ENCODE measurements around the gene LDLRAD3. TPM values are rescaled to one million over a fixed set of nuclear protein-coding genes. Genes with fewer than 3 reads are reported as not detected.
"Not testable (repeated sequence)": the region's sequence is repeated elsewhere in the genome, so short reads cannot be mapped to it uniquely, and the experiment has no call there.

LDLRAD3 gene
- total and polyA plus RNA-seq, 12 donors, result 5.4 to 16.7 (median 10.2) TPM

- Histone ChIP-seq H3K27ac (no peak overlapping the region), H3K27me3 (no peaks in the 10 kb centered on the region), H3K4me3 (no peak overlapping the region), H3K4me1 (replicated peaks in 1 of 2) (peaks cover 0 to 7% of the 10 kb centered on the region in 2 donors), H3K9me3 (replicated peaks in 1 of 3) (no peaks in the 10 kb centered on the region), H3K36me3 (replicated peaks in 1 of 2) (no peaks in the 10 kb centered on the region)
- DNase-seq, result no peak
- TF ChIP-seq CTCF (IDR thresholded peaks at IDR 0.05) (no peak), POLR2A (IDR thresholded peaks at IDR 0.05) (no peak)
- intact Hi-C loops (cut with DNase I), result no loop called here
- WGBS, 4 donors, result 82 to 91% (median 89%) methylated on average over 3 of the region's 3 CpGs
Measured at GRCh38 chr11:36038541-36038940, 94.7 kb downstream of the LDLRAD3 start.

GRCh38 chr11:36039471-36039870 is 95.6 kb downstream of the LDLRAD3 start:
- no peak for DNase-seq
- Histone ChIP-seq H3K4me1 (replicated peaks in 1 of 2) (peaks cover 0 to 7% of the 10 kb centered on the region in 2 donors), H3K27me3 (no peaks in the 10 kb centered on the region), H3K27ac (no peak overlapping the region), H3K36me3 (replicated peaks in 1 of 2) (no peaks in the 10 kb centered on the region), H3K9me3 (replicated peaks in 1 of 3) (no peaks in the 10 kb centered on the region), H3K4me3 (no peak overlapping the region)
- TF ChIP-seq POLR2A (IDR thresholded peaks at IDR 0.05) (no peak), CTCF (IDR thresholded peaks at IDR 0.05) (no peak)
- 74 to 87% (median 83%) methylated on average over 4 of the region's 4 CpGs for WGBS, 4 donors
- intact Hi-C loops (cut with DNase I), result no loop called here

- TF ChIP-seq POLR2A (IDR thresholded peaks at IDR 0.05), result no peak
- TF ChIP-seq CTCF (IDR thresholded peaks at IDR 0.05), result peak; percentile 37 to 59 (median 50)
- Histone ChIP-seq H3K27ac (no peak overlapping the region), H3K9me3 (replicated peaks in 1 of 3) (no peaks in the 10 kb centered on the region), H3K27me3 (no peaks in the 10 kb centered on the region), H3K36me3 (replicated peaks in 1 of 2) (no peaks in the 10 kb centered on the region), H3K4me3 (no peak overlapping the region), H3K4me1 (replicated peaks in 1 of 2) (no peaks in the 10 kb centered on the region)
- peak in 1 of 7 donors; percentile 12 for DNase-seq
- WGBS, 4 donors, result 56 to 65% (median 60%) methylated on average over 5 of the region's 5 CpGs
- intact Hi-C loops (cut with DNase I), result no loop called here
Measured at GRCh38 chr11:36041988-36042611, 98.2 kb downstream of the LDLRAD3 start.

- Histone ChIP-seq H3K27ac (no peak overlapping the region), H3K27me3 (no peaks in the 10 kb centered on the region), H3K36me3 (replicated peaks in 1 of 2) (no peaks in the 10 kb centered on the region), H3K4me1 (replicated peaks in 1 of 2) (no peaks in the 10 kb centered on the region), H3K4me3 (no peak overlapping the region), H3K9me3 (replicated peaks in 1 of 3) (no peaks in the 10 kb centered on the region)
- intact Hi-C loops (cut with DNase I), result loop anchor here in 1 of 2 donors (5.0 kb wide), 1 partner anchor 218 kb away; no protein-coding TSS in a partner anchor
- TF ChIP-seq POLR2A (IDR thresholded peaks at IDR 0.05) (no peak), CTCF (IDR thresholded peaks at IDR 0.05) (no peak)
- DNase-seq, result no peak
- 94 to 100% (median 97%) methylated on average over 4 of the region's 4 CpGs for WGBS, 4 donors
Measured at GRCh38 chr11:36044636-36045035, 100.8 kb downstream of the LDLRAD3 start.

- intact Hi-C loops (cut with DNase I), result loop anchor here in 1 of 2 donors (5.0 kb wide), 1 partner anchor 216 kb away; no protein-coding TSS in a partner anchor
- not testable (repeated sequence) for H3K4me3 ChIP-seq; H3K27me3 ChIP-seq; H3K4me1 ChIP-seq (replicated peaks in 1 of 2); H3K36me3 ChIP-seq (replicated peaks in 1 of 2); H3K9me3 ChIP-seq (replicated peaks in 1 of 3); H3K27ac ChIP-seq; DNase-seq
- 88 to 97% (median 92%) methylated on average over 3 of the region's 3 CpGs for WGBS, 4 donors
Measured at GRCh38 chr11:36045945-36046344, 102.1 kb downstream of the LDLRAD3 start.

All from adrenal gland (tissue), 12 donors.